Neural crest cell (in vitro differentiated cells): ENCODE results near the gene GALNT6. TPM values are rescaled to one million over a fixed set of nuclear protein-coding genes. Genes with fewer than 3 reads are reported as not detected.
A peak's percentile ranks its signal among the peaks of the same experiment; 100 is the strongest.

Source experiments
- DNase-seq: peaks from one replicate; pipeline ENCODE4 v3.0.0; 2021; ENCODE audit warnings: low read depth, mixed read lengths, low spot score
- H3K27ac Mint-ChIP-seq: one replicate; pipeline ENCODE4 v1.8.0; 2021; ENCODE audit warnings: mild to moderate bottlenecking, mixed read lengths; ENCODE audit not compliant: unreplicated experiment
- H3K27me3 Mint-ChIP-seq: 2 replicates; pipeline ENCODE4 v1.8.0; 2021; ENCODE audit warnings: low read depth, mild to moderate bottlenecking, mixed read lengths
- H3K36me3 Mint-ChIP-seq: 2 replicates; pipeline ENCODE4 v1.8.0; 2021; ENCODE audit warnings: low read depth, mild to moderate bottlenecking, mixed read lengths
- H3K4me1 Mint-ChIP-seq: 2 replicates; pipeline ENCODE4 v1.8.0; 2021; ENCODE audit warnings: mixed read lengths
- H3K4me3 Mint-ChIP-seq: one replicate; pipeline ENCODE4 v1.8.0; 2021; ENCODE audit warnings: mild to moderate bottlenecking, mixed read lengths
- H3K9me3 Mint-ChIP-seq: 2 replicates; pipeline ENCODE4 v1.8.0; 2021; ENCODE audit warnings: mixed read lengths
- CTCF ChIP-seq: fragments of 200-600 bp; sonication (generic); conservative IDR thresholded peaks from 2 replicates; pipeline ENCODE4 v1.5.0; 2021; ENCODE audit warnings: antibody characterized with exemption, mild to moderate bottlenecking
- total RNA-seq: library from RNA; stranded (reverse); gene quantifications from 2 replicates; pipeline ENCODE4 v1.2.1, GENCODE V29; 2021

GALNT6 gene
- total RNA-seq, 1 donor from 2014 or later: 0.09 TPM

- DNase-seq: no peak
- Mint-ChIP-seq H3K27ac (peak overlapping the region; percentile 37), H3K4me3 (no peak overlapping the region), H3K27me3 (no peaks in the 10 kb centered on the region), H3K9me3 (no peaks in the 10 kb centered on the region), H3K4me1 (peaks cover 15% of the 10 kb centered on the region), H3K36me3 (no peaks in the 10 kb centered on the region)
- no peak for TF ChIP-seq CTCF
These were observed 20.5 kb downstream of the GALNT6 start for GRCh38 chr12:51370667-51371066.

GRCh38 chr12:51369581-51369980, 21.6 kb downstream of the GALNT6 start:
- no peak for TF ChIP-seq CTCF
- no peaks in the 10 kb centered on the region for H3K9me3 Mint-ChIP-seq
- peaks cover 15% of the 10 kb centered on the region for H3K4me1 Mint-ChIP-seq
- H3K27ac Mint-ChIP-seq: no peak overlapping the region
- H3K36me3 Mint-ChIP-seq: no peaks in the 10 kb centered on the region
- no peaks in the 10 kb centered on the region for H3K27me3 Mint-ChIP-seq
- DNase-seq: no peak
- H3K4me3 Mint-ChIP-seq: no peak overlapping the region

- H3K9me3 Mint-ChIP-seq: no peaks in the 10 kb centered on the region
- no peaks in the 10 kb centered on the region for H3K36me3 Mint-ChIP-seq
- DNase-seq: no peak
- TF ChIP-seq CTCF: no peak
- H3K4me3 Mint-ChIP-seq: no peak overlapping the region
- H3K27me3 Mint-ChIP-seq: no peaks in the 10 kb centered on the region
- no peak overlapping the region for H3K27ac Mint-ChIP-seq
- H3K4me1 Mint-ChIP-seq: peaks cover 15% of the 10 kb centered on the region
These were observed 22.3 kb downstream of the GALNT6 start for GRCh38 chr12:51368640-51369517.

- Mint-ChIP-seq H3K9me3 (no peaks in the 10 kb centered on the region), H3K4me1 (peaks cover 27% of the 10 kb centered on the region), H3K4me3 (no peak overlapping the region), H3K36me3 (no peaks in the 10 kb centered on the region), H3K27me3 (no peaks in the 10 kb centered on the region), H3K27ac (no peak overlapping the region)
- DNase-seq: no peak
- TF ChIP-seq CTCF: no peak
These were observed 25.9 kb downstream of the GALNT6 start for GRCh38 chr12:51365276-51365675.

GRCh38 chr12:51364001-51364400, 27.2 kb downstream of the GALNT6 start:
- TF ChIP-seq CTCF: no peak
- no peaks in the 10 kb centered on the region for H3K36me3 Mint-ChIP-seq
- DNase-seq: no peak
- H3K27ac Mint-ChIP-seq: no peak overlapping the region
- peaks cover 22% of the 10 kb centered on the region for H3K4me1 Mint-ChIP-seq
- no peak overlapping the region for H3K4me3 Mint-ChIP-seq
- no peaks in the 10 kb centered on the region for H3K27me3 Mint-ChIP-seq
- no peaks in the 10 kb centered on the region for H3K9me3 Mint-ChIP-seq
